HG03196 (cell line): ENCODE data around the gene ANKRD17.
"Not testable (repeated sequence)": the region's sequence is repeated elsewhere in the genome, so short reads cannot be mapped to it uniquely, and the experiment has no call there.

Experiments used
- ATAC-seq: cut with Tn5 transposase; IDR thresholded peaks from one replicate; pipeline ENCODE4 v1.9.1; 2021; ENCODE audit not compliant: unreplicated experiment

The ANKRD17 gene

GRCh38 chr4:73248821-73249220 is 9.8 kb downstream of the ANKRD17 start:
- ATAC-seq, result no peak

GRCh38 chr4:73248416-73248815 is 10.2 kb downstream of the ANKRD17 start:
- no peak for ATAC-seq

GRCh38 chr4:73247100-73247499 is 11.5 kb downstream of the ANKRD17 start:
- no peak for ATAC-seq

- ATAC-seq, result no peak
Measured at GRCh38 chr4:73245955-73246354, 12.6 kb downstream of the ANKRD17 start.

GRCh38 chr4:73244945-73245601 is 13.5 kb downstream of the ANKRD17 start:
- no peak for ATAC-seq

GRCh38 chr4:73237044-73237443 is 21.6 kb downstream of the ANKRD17 start:
- no peak for ATAC-seq

- no peak for ATAC-seq
Measured at GRCh38 chr4:73236151-73236550, 22.4 kb downstream of the ANKRD17 start.

GRCh38 chr4:73234712-73235111 is 23.9 kb downstream of the ANKRD17 start:
- ATAC-seq, result no peak

GRCh38 chr4:73231518-73232487 is 26.8 kb downstream of the ANKRD17 start:
- ATAC-seq, result no peak

- no peak for ATAC-seq
Measured at GRCh38 chr4:73230865-73231517, 27.6 kb downstream of the ANKRD17 start.

- not testable (repeated sequence) for ATAC-seq
Measured at GRCh38 chr4:73228800-73229199, 29.8 kb downstream of the ANKRD17 start.

- no peak for ATAC-seq
Measured at GRCh38 chr4:73224886-73225285, 33.7 kb downstream of the ANKRD17 start.

GRCh38 chr4:73223258-73223650 is 35.3 kb downstream of the ANKRD17 start:
- ATAC-seq, result no peak

GRCh38 chr4:73222466-73223257 is 35.9 kb downstream of the ANKRD17 start:
- ATAC-seq, result peak; percentile 97

- no peak for ATAC-seq
Measured at GRCh38 chr4:73221734-73222133, 36.9 kb downstream of the ANKRD17 start.

- no peak for ATAC-seq
Measured at GRCh38 chr4:73220815-73221214, 37.8 kb downstream of the ANKRD17 start.

GRCh38 chr4:73213916-73214653 is 44.5 kb downstream of the ANKRD17 start:
- ATAC-seq, result no peak

- no peak for ATAC-seq
Measured at GRCh38 chr4:73212982-73213730, 45.4 kb downstream of the ANKRD17 start.

GRCh38 chr4:73211968-73212367 is 46.6 kb downstream of the ANKRD17 start:
- no peak for ATAC-seq
